Measurements from ENCODE around the gene ZNF106.

DNA sequence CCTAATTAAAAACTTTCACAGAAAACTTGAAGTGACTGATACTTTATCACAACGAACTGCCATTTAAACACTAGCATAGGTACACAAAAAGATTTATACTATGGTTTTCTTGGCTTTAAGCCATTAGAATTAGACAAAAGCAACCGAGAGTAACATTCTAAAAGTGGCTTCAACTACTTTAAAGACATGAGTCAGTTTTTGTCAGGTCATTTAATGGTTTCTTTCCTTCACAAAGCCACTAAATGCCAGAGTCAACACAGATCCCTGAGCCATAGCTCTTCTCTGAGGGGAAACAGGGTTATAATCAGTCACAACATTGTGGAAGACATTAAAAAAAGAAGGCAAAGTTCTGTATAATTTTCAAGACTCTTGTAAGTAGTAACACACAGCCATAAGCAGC is 77.0 kb downstream of the ZNF106 start:
- TF ChIP-seq, protein P1, sequence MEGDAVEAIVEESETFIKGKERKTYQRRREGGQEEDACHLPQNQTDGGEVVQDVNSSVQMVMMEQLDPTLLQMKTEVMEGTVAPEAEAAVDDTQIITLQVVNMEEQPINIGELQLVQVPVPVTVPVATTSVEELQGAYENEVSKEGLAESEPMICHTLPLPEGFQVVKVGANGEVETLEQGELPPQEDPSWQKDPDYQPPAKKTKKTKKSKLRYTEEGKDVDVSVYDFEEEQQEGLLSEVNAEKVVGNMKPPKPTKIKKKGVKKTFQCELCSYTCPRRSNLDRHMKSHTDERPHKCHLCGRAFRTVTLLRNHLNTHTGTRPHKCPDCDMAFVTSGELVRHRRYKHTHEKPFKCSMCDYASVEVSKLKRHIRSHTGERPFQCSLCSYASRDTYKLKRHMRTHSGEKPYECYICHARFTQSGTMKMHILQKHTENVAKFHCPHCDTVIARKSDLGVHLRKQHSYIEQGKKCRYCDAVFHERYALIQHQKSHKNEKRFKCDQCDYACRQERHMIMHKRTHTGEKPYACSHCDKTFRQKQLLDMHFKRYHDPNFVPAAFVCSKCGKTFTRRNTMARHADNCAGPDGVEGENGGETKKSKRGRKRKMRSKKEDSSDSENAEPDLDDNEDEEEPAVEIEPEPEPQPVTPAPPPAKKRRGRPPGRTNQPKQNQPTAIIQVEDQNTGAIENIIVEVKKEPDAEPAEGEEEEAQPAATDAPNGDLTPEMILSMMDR (IDR thresholded peaks at IDR 0.05) = no peak
- TF ChIP-seq POLR2A (IDR thresholded peaks at IDR 0.05) (no peak), EP300 (IDR thresholded peaks at IDR 0.05) (no peak)
